ENCODE results near the gene PCP2. TPM values are rescaled to one million over a fixed set of nuclear protein-coding genes. Genes with fewer than 3 reads are reported as not detected.
"Not testable (repeated sequence)": the region's sequence is repeated elsewhere in the genome, so short reads cannot be mapped to it uniquely, and the experiment has no call there.

Gene PCP2
- total RNA-seq, 1 donor from 2014 or later: not detected

- no peak for DNase-seq (ENCODE audit: extremely low spot score in 2 of 2)
- no peak overlapping the region for H3K27ac ChIP-seq
- no peaks in the 10 kb centered on the region for H3K9me3 ChIP-seq
- TF ChIP-seq POLR2A (IDR thresholded peaks at IDR 0.05) (no peak), POLR2AphosphoS5 (IDR thresholded peaks at IDR 0.05; ENCODE audit: insufficient read depth in 1 of 2, low read depth in 1 of 2) (no peak)
- TF ChIP-seq, protein P1, sequence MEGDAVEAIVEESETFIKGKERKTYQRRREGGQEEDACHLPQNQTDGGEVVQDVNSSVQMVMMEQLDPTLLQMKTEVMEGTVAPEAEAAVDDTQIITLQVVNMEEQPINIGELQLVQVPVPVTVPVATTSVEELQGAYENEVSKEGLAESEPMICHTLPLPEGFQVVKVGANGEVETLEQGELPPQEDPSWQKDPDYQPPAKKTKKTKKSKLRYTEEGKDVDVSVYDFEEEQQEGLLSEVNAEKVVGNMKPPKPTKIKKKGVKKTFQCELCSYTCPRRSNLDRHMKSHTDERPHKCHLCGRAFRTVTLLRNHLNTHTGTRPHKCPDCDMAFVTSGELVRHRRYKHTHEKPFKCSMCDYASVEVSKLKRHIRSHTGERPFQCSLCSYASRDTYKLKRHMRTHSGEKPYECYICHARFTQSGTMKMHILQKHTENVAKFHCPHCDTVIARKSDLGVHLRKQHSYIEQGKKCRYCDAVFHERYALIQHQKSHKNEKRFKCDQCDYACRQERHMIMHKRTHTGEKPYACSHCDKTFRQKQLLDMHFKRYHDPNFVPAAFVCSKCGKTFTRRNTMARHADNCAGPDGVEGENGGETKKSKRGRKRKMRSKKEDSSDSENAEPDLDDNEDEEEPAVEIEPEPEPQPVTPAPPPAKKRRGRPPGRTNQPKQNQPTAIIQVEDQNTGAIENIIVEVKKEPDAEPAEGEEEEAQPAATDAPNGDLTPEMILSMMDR (IDR thresholded peaks at IDR 0.05): no peak
- intact Hi-C loops (cut with DNase I): no loop called here
- H3K27me3 ChIP-seq: no peaks in the 10 kb centered on the region
- no peak overlapping the region for H3K4me3 ChIP-seq
- no peaks in the 10 kb centered on the region for H3K36me3 ChIP-seq
- no peaks in the 10 kb centered on the region for H3K4me1 ChIP-seq
Observed at GRCh38 chr19:7646426-7646700, 12.8 kb upstream of the PCP2 start.

- Histone ChIP-seq H3K36me3 (no peaks in the 10 kb centered on the region), H3K4me3 (no peak overlapping the region), H3K9me3 (no peaks in the 10 kb centered on the region), H3K27ac (no peak overlapping the region), H3K27me3 (no peaks in the 10 kb centered on the region), H3K4me1 (no peaks in the 10 kb centered on the region)
- intact Hi-C loops (cut with DNase I): no loop called here
- no peak for TF ChIP-seq POLR2AphosphoS5 (IDR thresholded peaks at IDR 0.05; ENCODE audit: insufficient read depth in 1 of 2, low read depth in 1 of 2)
- TF ChIP-seq, protein P1 (IDR thresholded peaks at IDR 0.05): no peak
- no peak for TF ChIP-seq POLR2A (IDR thresholded peaks at IDR 0.05)
- DNase-seq (ENCODE audit: extremely low spot score in 2 of 2): no peak
Observed at GRCh38 chr19:7645656-7646425, 12.3 kb upstream of the PCP2 start.

DNA sequence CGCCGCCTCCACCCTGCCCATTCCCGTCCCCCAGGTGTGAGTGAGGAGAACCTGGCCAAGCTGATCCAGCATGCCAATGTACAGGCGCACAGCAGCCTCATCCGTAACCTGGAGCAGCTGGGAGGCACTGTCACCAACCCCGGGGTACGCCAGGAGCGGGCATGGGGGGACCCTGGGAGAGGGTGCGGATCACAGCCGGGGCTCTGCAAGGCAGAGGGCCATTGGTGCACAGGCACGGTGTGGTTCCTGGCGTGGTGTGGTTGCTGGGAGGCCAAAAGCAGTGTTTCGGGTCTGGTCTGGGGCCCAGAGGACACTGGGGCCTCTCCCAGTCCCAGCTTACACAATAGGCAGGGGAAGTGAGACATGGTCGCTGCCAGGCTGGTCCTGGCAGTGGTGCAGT is 11.6 kb upstream of the PCP2 start:
- H3K36me3 ChIP-seq: no peaks in the 10 kb centered on the region
- no peaks in the 10 kb centered on the region for H3K4me1 ChIP-seq
- no peaks in the 10 kb centered on the region for H3K9me3 ChIP-seq
- no peak for DNase-seq (ENCODE audit: extremely low spot score in 2 of 2)
- no peak overlapping the region for H3K27ac ChIP-seq
- H3K27me3 ChIP-seq: no peaks in the 10 kb centered on the region
- intact Hi-C loops (cut with DNase I): no loop called here
- H3K4me3 ChIP-seq: no peak overlapping the region
- TF ChIP-seq POLR2A (IDR thresholded peaks at IDR 0.05) (no peak), POLR2AphosphoS5 (IDR thresholded peaks at IDR 0.05; ENCODE audit: insufficient read depth in 1 of 2, low read depth in 1 of 2) (no peak)
- TF ChIP-seq, protein P1 (IDR thresholded peaks at IDR 0.05): no peak

GRCh38 chr19:7644550-7644877 is 11.0 kb upstream of the PCP2 start:
- intact Hi-C loops (cut with DNase I): no loop called here
- Histone ChIP-seq H3K9me3 (no peaks in the 10 kb centered on the region), H3K27me3 (no peaks in the 10 kb centered on the region), H3K4me3 (no peak overlapping the region), H3K36me3 (no peaks in the 10 kb centered on the region), H3K4me1 (no peaks in the 10 kb centered on the region), H3K27ac (no peak overlapping the region)
- no peak for DNase-seq (ENCODE audit: extremely low spot score in 2 of 2)
- no peak for TF ChIP-seq POLR2A (IDR thresholded peaks at IDR 0.05)
- TF ChIP-seq POLR2AphosphoS5 (IDR thresholded peaks at IDR 0.05; ENCODE audit: insufficient read depth in 1 of 2, low read depth in 1 of 2): no peak
- TF ChIP-seq, protein P1 (IDR thresholded peaks at IDR 0.05): no peak

GRCh38 chr19:7643629-7644549 is 10.4 kb upstream of the PCP2 start:
- DNase-seq (ENCODE audit: extremely low spot score in 2 of 2); intact Hi-C loops (cut with DNase I); H3K27me3 ChIP-seq; H3K4me3 ChIP-seq; H3K27ac ChIP-seq; H3K4me1 ChIP-seq; H3K36me3 ChIP-seq; H3K9me3 ChIP-seq: not testable (repeated sequence)

All from vagina (tissue), 2 donors.